Ovary (tissue), 9 donors: ENCODE results near the gene CCL13. TPM values are rescaled to one million over a fixed set of nuclear protein-coding genes. Genes with fewer than 3 reads are reported as not detected.

Source experiments
- DNase-seq, 5 donors: peaks; one replicate each; pipeline ENCODE4 v3.0.0-alpha.2; 2019 to 2020
- H3K27ac ChIP-seq, 2 donors: fragments of 200-600 bp; one replicate each; pipeline versions ENCODE4 v1.5.1 to v1.8.0; 2019 to 2022
- H3K27me3 ChIP-seq: fragments of 200-600 bp; one replicate; pipeline ENCODE4 v1.8.0; 2022
- H3K36me3 ChIP-seq: fragments of 200-600 bp; sonication (generic); one replicate; pipeline ENCODE4 v1.5.1; 2019
- H3K4me1 ChIP-seq: one replicate; pipeline ENCODE4 v1.8.1; 2013; ENCODE audit warnings: mild to moderate bottlenecking, moderate library complexity; ENCODE audit not compliant: insufficient read depth
- H3K4me3 ChIP-seq: fragments of 200-600 bp; sonication (generic); one replicate; pipeline ENCODE4 v1.5.1; 2017
- H3K9me3 ChIP-seq, 2 donors: fragments of 200-600 bp in 1 of 2; sonication (generic) in 1 of 2; one replicate each; pipeline versions ENCODE4 v1.5.1 to v1.8.1; 2013 to 2019; ENCODE audit warnings: mild to moderate bottlenecking in 1 of 2, moderate library complexity in 1 of 2
- CTCF ChIP-seq, 3 donors: fragments of 450-650 bp in 2 of 3; fragments of 200-600 bp in 1 of 3; IDR thresholded peaks; one replicate each; pipeline versions ENCODE4 v1.5.1 to v1.8.0; 2016 to 2022; ENCODE audit warnings: antibody characterized with exemption in 3 of 3, mild to moderate bottlenecking in 1 of 3
- EP300 ChIP-seq: sonication (generic); formaldehyde crosslinking; IDR thresholded peaks from one replicate; pipeline ENCODE4 v1.6.1; 2017; ENCODE audit warnings: antibody characterized with exemption
- POLR2A ChIP-seq: fragments of 450-650 bp; IDR thresholded peaks from one replicate; pipeline ENCODE4 v1.6.1; 2017; ENCODE audit warnings: antibody characterized with exemption, mild to moderate bottlenecking, moderate library complexity
- WGBS, 3 donors: extraction: QIAGEN DNeasy Blood & Tissue Kit in 1 of 3; methylation state at CpG; one replicate each; pipeline versions ENCODE4 v1.1.5 to v1.1.7; 2013 to 2017; 5-methylcytosine and 5-hydroxymethylcytosine counted together
- intact Hi-C, 4 donors: fragments of 100-400 bp; cut with DNase I; formaldehyde crosslinking; loops; one replicate each; pipeline versions ENCODE4 v1.11.0 to v1.15.1; 2022 to 2023
- polyA plus RNA-seq, 2 donors: library from polyadenylated mRNA; stranded (reverse); fragments of 200-250 nt in 1 of 2; fragments of 350-450 nt in 1 of 2; fragmentation: Illumina TruSeq in 1 of 2; extraction: RNeasy Lipid Tissue Mini Kit (QIAGEN cat#74804) in 1 of 2; gene quantifications; one replicate each; pipeline ENCODE4 v1.2.3, GENCODE V29; 2013 to 2014
- total RNA-seq, 7 donors: library from RNA; depleted of rRNA in 2 of 7; stranded (reverse); fragments of >200 nt in 2 of 7; fragmentation: NEBNext Ultra II Directional in 3 of 7; extraction: Animal tissue kit (Norgen Biotek cat#: 25700) in 3 of 7; gene quantifications; one replicate each; pipeline versions ENCODE4 v1.1.0 to v1.2.4, GENCODE V29; 2016 to 2023
- donor health status: DM: no; HTN: no; CAD: no; lungs with moderate emphysema.
- donor health status: DM: no; HTN: no; CAD: no.
- donor health status: Bipolar disorder and iron deficiency.
- donor health status: DM: yes; HTN: yes; CAD: no.
- donor health status: DM: no; HTN: no; CAD: no.
- donor health status: DM: yes; HTN: yes; CAD: no.

The CCL13 gene
- total and polyA plus RNA-seq, 9 donors, result 0.47 to 5.1 (median 0.59) TPM; not detected in 4

- TF ChIP-seq POLR2A, result no peak
- Histone ChIP-seq H3K27me3 (no peaks in the 10 kb centered on the region), H3K4me3 (no peak overlapping the region), H3K4me1 (no peaks in the 10 kb centered on the region), H3K27ac (no peak overlapping the region), H3K9me3 (no peaks in the 10 kb centered on the region), H3K36me3 (no peaks in the 10 kb centered on the region)
- 71 to 84% (median 72%) methylated on average over 4 of the region's 4 CpGs for WGBS, 3 donors
- no peak for DNase-seq
- intact Hi-C loops, result no loop called here
These were observed 46.7 kb downstream of the CCL13 start for GRCh38 chr17:34403006-34403405.

GRCh38 chr17:34406226-34406625 lies 49.9 kb downstream of the CCL13 start:
- no peaks in the 10 kb centered on the region for H3K4me1 ChIP-seq
- no peak overlapping the region for H3K27ac ChIP-seq
- 78 to 80% (median 80%) methylated on average over 6 of the region's 6 CpGs for WGBS, 3 donors
- intact Hi-C loops, result no loop called here
- no peak for DNase-seq
- no peak overlapping the region for H3K4me3 ChIP-seq
- no peaks in the 10 kb centered on the region for H3K9me3 ChIP-seq
- no peaks in the 10 kb centered on the region for H3K36me3 ChIP-seq
- H3K27me3 ChIP-seq, result no peaks in the 10 kb centered on the region
- TF ChIP-seq POLR2A, result no peak
- no peak for TF ChIP-seq CTCF (IDR thresholded peaks at IDR 0.05)
- no peak for TF ChIP-seq EP300

Other genes starting within 250 kb of the CCL13 start
- gene CCL2, start 101.2 kb upstream of the CCL13 start, total RNA-seq, result 100 to 1,000 TPM in 1 of 7 donors, 10 to 100 TPM in 5, 1 to 10 TPM in 1; 5.0 to 156 (median 25.3) TPM
- 10 to 100 TPM; 35.1 to 50.9 TPM for gene CCL2, start 101.2 kb upstream of the CCL13 start, polyA plus RNA-seq
- gene CCL7, start 86.3 kb upstream of the CCL13 start, total RNA-seq, result under 1 TPM in 1 of 7 donors, not detected in 6; 0.46 TPM
- not detected for gene CCL7, start 86.3 kb upstream of the CCL13 start, polyA plus RNA-seq
- not detected for gene CCL11, start 70.7 kb upstream of the CCL13 start, total RNA-seq
- 1 to 10 TPM in 1 of 2 donors, under 1 TPM in 1; 0.35 to 2.0 TPM for gene CCL11, start 70.7 kb upstream of the CCL13 start, polyA plus RNA-seq
- 1 to 10 TPM in 2 of 7 donors, under 1 TPM in 3, not detected in 2; 0.15 to 1.6 (median 0.48) TPM for gene CCL8, start 37.0 kb upstream of the CCL13 start, total RNA-seq
- 1 to 10 TPM in 1 of 2 donors, under 1 TPM in 1; 0.22 to 3.7 TPM for gene CCL8, start 37.0 kb upstream of the CCL13 start, polyA plus RNA-seq
- not detected for gene CCL1, start 6.8 kb downstream of the CCL13 start, total RNA-seq
- gene CCL1, start 6.8 kb downstream of the CCL13 start, polyA plus RNA-seq, result not detected
- under 1 TPM in 5 of 7 donors, not detected in 2; 0.10 to 0.40 (median 0.20) TPM for gene TMEM132E, start 223.1 kb downstream of the CCL13 start, total RNA-seq
- under 1 TPM; 0.08 to 0.22 TPM for gene TMEM132E, start 223.1 kb downstream of the CCL13 start, polyA plus RNA-seq